Kidney tubule cell (primary cell): Measurements from ENCODE around the gene NEK11.
"Not testable (repeated sequence)": the region's sequence is repeated elsewhere in the genome, so short reads cannot be mapped to it uniquely, and the experiment has no call there.

Source experiments
- DNase-seq: peaks from one replicate; pipeline ENCODE4 v3.0.0-alpha.2; 2018; ENCODE audit warnings: low spot score

The NEK11 gene

GRCh38 chr3:131042271-131042985 is 15.8 kb downstream of the NEK11 start:
- DNase-seq, result not testable (repeated sequence)

GRCh38 chr3:131047582-131047981 is 20.9 kb downstream of the NEK11 start:
- no peak for DNase-seq

GRCh38 chr3:131048030-131048429 is 21.4 kb downstream of the NEK11 start:
- DNase-seq, result no peak

GRCh38 chr3:131050001-131050400 is 23.3 kb downstream of the NEK11 start:
- no peak for DNase-seq

GRCh38 chr3:131053043-131053859 is 26.6 kb downstream of the NEK11 start:
- no peak for DNase-seq

- no peak for DNase-seq
Measured at GRCh38 chr3:131067983-131068382, 41.3 kb downstream of the NEK11 start.

GRCh38 chr3:131072099-131072559 is 45.5 kb downstream of the NEK11 start:
- peak; percentile 24 for DNase-seq

GRCh38 chr3:131072845-131073244 is 46.2 kb downstream of the NEK11 start:
- no peak for DNase-seq

GRCh38 chr3:131075632-131076328 is 49.1 kb downstream of the NEK11 start:
- DNase-seq, result peak; percentile 76

GRCh38 chr3:131077904-131078303 is 51.2 kb downstream of the NEK11 start:
- no peak for DNase-seq

- DNase-seq, result no peak
Measured at GRCh38 chr3:131079086-131079485, 52.4 kb downstream of the NEK11 start.

- DNase-seq, result no peak
Measured at GRCh38 chr3:131081224-131081623, 54.5 kb downstream of the NEK11 start.

- DNase-seq, result no peak
Measured at GRCh38 chr3:131082246-131082645, 55.6 kb downstream of the NEK11 start.

- peak; percentile 22 for DNase-seq
Measured at GRCh38 chr3:131082871-131083863, 56.5 kb downstream of the NEK11 start.

- no peak for DNase-seq
Measured at GRCh38 chr3:131091768-131092167, 65.1 kb downstream of the NEK11 start.

- peak; percentile 2 for DNase-seq
Measured at GRCh38 chr3:131107637-131108433, 81.2 kb downstream of the NEK11 start.

- DNase-seq, result peak; percentile 7
Measured at GRCh38 chr3:131109156-131109555, 82.5 kb downstream of the NEK11 start.

- peak; percentile 80 for DNase-seq
Measured at GRCh38 chr3:131110087-131110486, 83.4 kb downstream of the NEK11 start.

- DNase-seq, result no peak
Measured at GRCh38 chr3:131114256-131114655, 87.6 kb downstream of the NEK11 start.

GRCh38 chr3:131125684-131126083 is 99.0 kb downstream of the NEK11 start:
- DNase-seq, result no peak

GRCh38 chr3:131140891-131141290 is 114.2 kb downstream of the NEK11 start:
- no peak for DNase-seq
